Measurements from ENCODE around the gene GPANK1. TPM values are rescaled to one million over a fixed set of nuclear protein-coding genes. Genes with fewer than 3 reads are reported as not detected.
A peak's percentile ranks its signal among the peaks of the same experiment; 100 is the strongest.
"Not testable (repeated sequence)": the region's sequence is repeated elsewhere in the genome, so short reads cannot be mapped to it uniquely, and the experiment has no call there.

GPANK1 gene
- 21.4 and 24.2 TPM in 2 replicates for total RNA-seq (2014; rRNA removed; shearing (Covaris generic); ENCODE audit: low replicate concordance)

- H3K4me3 ChIP-seq, result peak within 1 kb of the TSS; percentile 78
- H3K27me3 ChIP-seq, result no peaks in the 10 kb centered on the region
- H3K36me3 ChIP-seq, result peaks cover 44% of the 10 kb centered on the region
- no peaks in the 10 kb centered on the region for H3K9me3 ChIP-seq
- peak; percentile 74 for DNase-seq
Observed at GRCh38 chr6:31664790-31665500, at the start of gene GPANK1. TSS of gene GPANK1 (minus strand) at chr6:31664997. CDS start at chr6:31664478, 519 bp downstream.

GRCh38 chr6:31713991-31714684, 49.3 kb upstream of the GPANK1 start:
- no peak overlapping the region for H3K4me3 ChIP-seq
- H3K27me3 ChIP-seq, result no peaks in the 10 kb centered on the region
- no peak for DNase-seq
- no peaks in the 10 kb centered on the region for H3K9me3 ChIP-seq
- no peaks in the 10 kb centered on the region for H3K36me3 ChIP-seq

GRCh38 chr6:31713465-31713864, 48.7 kb upstream of the GPANK1 start:
- no peak for DNase-seq
- Histone ChIP-seq H3K27me3 (no peaks in the 10 kb centered on the region), H3K4me3 (no peak overlapping the region), H3K9me3 (no peaks in the 10 kb centered on the region), H3K36me3 (no peaks in the 10 kb centered on the region)

GRCh38 chr6:31712296-31712695, 47.5 kb upstream of the GPANK1 start:
- Histone ChIP-seq H3K9me3 (no peaks in the 10 kb centered on the region), H3K36me3 (no peaks in the 10 kb centered on the region), H3K4me3 (no peak overlapping the region), H3K27me3 (no peaks in the 10 kb centered on the region)
- DNase-seq, result no peak

- no peak overlapping the region for H3K4me3 ChIP-seq
- no peak for DNase-seq
- no peaks in the 10 kb centered on the region for H3K9me3 ChIP-seq
Observed at GRCh38 chr6:31711233-31711632, 46.4 kb upstream of the GPANK1 start.

GRCh38 chr6:31710523-31711219, 45.9 kb upstream of the GPANK1 start:
- H3K36me3 ChIP-seq, result no peaks in the 10 kb centered on the region
- H3K27me3 ChIP-seq, result no peaks in the 10 kb centered on the region
- no peaks in the 10 kb centered on the region for H3K9me3 ChIP-seq
- no peak for DNase-seq
- no peak overlapping the region for H3K4me3 ChIP-seq

More at GRCh38 chr6:31711233-31711632, 46.4 kb upstream of the GPANK1 start:
- no peaks in the 10 kb centered on the region for H3K36me3 ChIP-seq
- H3K27me3 ChIP-seq, result no peaks in the 10 kb centered on the region

- H3K9me3 ChIP-seq, DNase-seq, H3K27me3 ChIP-seq, H3K4me3 ChIP-seq, H3K36me3 ChIP-seq: not testable (repeated sequence)
Observed at GRCh38 chr6:31709157-31709556, 44.4 kb upstream of the GPANK1 start.

- H3K9me3 ChIP-seq, result no peaks in the 10 kb centered on the region
- H3K36me3 ChIP-seq, result no peaks in the 10 kb centered on the region
- no peak for DNase-seq
- H3K4me3 ChIP-seq, result no peak overlapping the region
- H3K27me3 ChIP-seq, result no peaks in the 10 kb centered on the region
Observed at GRCh38 chr6:31708224-31708623, 43.4 kb upstream of the GPANK1 start.

- Histone ChIP-seq H3K27me3 (no peaks in the 10 kb centered on the region), H3K9me3 (no peaks in the 10 kb centered on the region), H3K36me3 (no peaks in the 10 kb centered on the region), H3K4me3 (no peak overlapping the region)
- no peak for DNase-seq
Observed at GRCh38 chr6:31707701-31708100, 42.9 kb upstream of the GPANK1 start.

GRCh38 chr6:31706599-31706998, 41.8 kb upstream of the GPANK1 start, which contains the start of gene LY6G6F:
TSS of gene LY6G6F (plus strand) at chr6:31706866. CDS start at chr6:31706907, 41 bp downstream.
- Histone ChIP-seq H3K36me3 (no peaks in the 10 kb centered on the region), H3K27me3 (no peaks in the 10 kb centered on the region), H3K4me3 (no peak within 1 kb of the TSS), H3K9me3 (no peaks in the 10 kb centered on the region)
- no peak for DNase-seq

- no peaks in the 10 kb centered on the region for H3K9me3 ChIP-seq
- H3K4me3 ChIP-seq, result no peak overlapping the region
- no peak for DNase-seq
- H3K27me3 ChIP-seq, result no peaks in the 10 kb centered on the region
- no peaks in the 10 kb centered on the region for H3K36me3 ChIP-seq
Observed at GRCh38 chr6:31705931-31706330, 41.1 kb upstream of the GPANK1 start.

- Histone ChIP-seq H3K36me3 (no peaks in the 10 kb centered on the region), H3K9me3 (no peaks in the 10 kb centered on the region), H3K4me3 (peak within 1 kb of the TSS; percentile 91), H3K27me3 (no peaks in the 10 kb centered on the region)
- DNase-seq, result peak; percentile 96
Observed at GRCh38 chr6:31702819-31703716, 38.3 kb upstream of the GPANK1 start, which contains the start of gene ABHD16A. TSS of gene ABHD16A (minus strand) at chr6:31703324. CDS start at chr6:31703281, 43 bp downstream.

- peak overlapping the region; percentile 91 for H3K4me3 ChIP-seq
- DNase-seq, result peak; percentile 4
Observed at GRCh38 chr6:31702405-31702818, 37.6 kb upstream of the GPANK1 start.

GRCh38 chr6:31701666-31702404, 37.0 kb upstream of the GPANK1 start:
- Histone ChIP-seq H3K9me3 (no peaks in the 10 kb centered on the region), H3K36me3 (no peaks in the 10 kb centered on the region), H3K4me3 (peak overlapping the region; percentile 91), H3K27me3 (no peaks in the 10 kb centered on the region)
- DNase-seq, result no peak

More at GRCh38 chr6:31702405-31702818, 37.6 kb upstream of the GPANK1 start:
- Histone ChIP-seq H3K27me3 (no peaks in the 10 kb centered on the region), H3K9me3 (no peaks in the 10 kb centered on the region), H3K36me3 (no peaks in the 10 kb centered on the region)

GRCh38 chr6:31700740-31701401, 36.1 kb upstream of the GPANK1 start:
- no peaks in the 10 kb centered on the region for H3K36me3 ChIP-seq
- DNase-seq, result no peak
- H3K4me3 ChIP-seq, result no peak overlapping the region
- H3K27me3 ChIP-seq, result no peaks in the 10 kb centered on the region
- no peaks in the 10 kb centered on the region for H3K9me3 ChIP-seq

Measured in MG63 (cell line).